ENCODE measurements around the gene SPX.

SPX gene

GRCh38 chr12:21559855-21560569 is 33.9 kb downstream of the SPX start:
- H2AFZ ChIP-seq (ENCODE audit: low read length): no peak overlapping the region

GRCh38 chr12:21561158-21561557 is 35.1 kb downstream of the SPX start:
- Histone ChIP-seq H3K4me1 (ENCODE audit: insufficient read depth, low read length, severe bottlenecking) (no peaks in the 10 kb centered on the region), H3K36me3 (ENCODE audit: insufficient read depth, low read length) (no peaks in the 10 kb centered on the region), H3K4me3 (ENCODE audit: low read depth, low read length, poor library complexity, severe bottlenecking) (no peak overlapping the region), H3K27ac (ENCODE audit: low read depth, low read length, poor library complexity, severe bottlenecking) (no peak overlapping the region), H3K27me3 (ENCODE audit: insufficient read depth, low read length) (no peaks in the 10 kb centered on the region), H3K9ac (ENCODE audit: low read length) (no peak overlapping the region), H4K20me1 (ENCODE audit: insufficient read depth, low read length) (no peaks in the 10 kb centered on the region), H3K9me2 (ENCODE audit: low read depth, low read length) (no peaks in the 10 kb centered on the region), H2AFZ (ENCODE audit: low read length) (no peak overlapping the region), H3K79me2 (ENCODE audit: insufficient read depth, low read length) (no peaks in the 10 kb centered on the region), H3F3A (ENCODE audit: insufficient read depth, low read length) (no peaks in the 10 kb centered on the region), H3K9me3 (ENCODE audit: low read length) (no peaks in the 10 kb centered on the region), H3K4me2 (ENCODE audit: low read length) (no peak overlapping the region)
- no peak for TF ChIP-seq CTCF (IDR thresholded peaks at IDR 0.05; ENCODE audit: low read length)
- no peak for TF ChIP-seq EZH2 (IDR thresholded peaks at IDR 0.05; ENCODE audit: borderline replicate concordance, low read length)

More at GRCh38 chr12:21559855-21560569, 33.9 kb downstream of the SPX start:
- Histone ChIP-seq H3K9me2 (ENCODE audit: low read depth, low read length) (no peaks in the 10 kb centered on the region), H4K20me1 (ENCODE audit: insufficient read depth, low read length) (no peaks in the 10 kb centered on the region), H3K9ac (ENCODE audit: low read length) (no peak overlapping the region), H3K27me3 (ENCODE audit: insufficient read depth, low read length) (no peaks in the 10 kb centered on the region), H3K27ac (ENCODE audit: low read depth, low read length, poor library complexity, severe bottlenecking) (no peak overlapping the region), H3K4me3 (ENCODE audit: low read depth, low read length, poor library complexity, severe bottlenecking) (no peak overlapping the region), H3K4me2 (ENCODE audit: low read length) (no peak overlapping the region), H3K79me2 (ENCODE audit: insufficient read depth, low read length) (no peaks in the 10 kb centered on the region), H3K4me1 (ENCODE audit: insufficient read depth, low read length, severe bottlenecking) (no peaks in the 10 kb centered on the region), H3K36me3 (ENCODE audit: insufficient read depth, low read length) (no peaks in the 10 kb centered on the region), H3F3A (ENCODE audit: insufficient read depth, low read length) (no peaks in the 10 kb centered on the region), H3K9me3 (ENCODE audit: low read length) (no peaks in the 10 kb centered on the region)
- no peak for TF ChIP-seq EZH2 (IDR thresholded peaks at IDR 0.05; ENCODE audit: borderline replicate concordance, low read length)

GRCh38 chr12:21562859-21563258 is 36.8 kb downstream of the SPX start:
- Histone ChIP-seq H3K9ac (ENCODE audit: low read length) (no peak overlapping the region), H3K27me3 (ENCODE audit: insufficient read depth, low read length) (no peaks in the 10 kb centered on the region), H3K4me1 (ENCODE audit: insufficient read depth, low read length, severe bottlenecking) (no peaks in the 10 kb centered on the region), H4K20me1 (ENCODE audit: insufficient read depth, low read length) (no peaks in the 10 kb centered on the region), H3K27ac (ENCODE audit: low read depth, low read length, poor library complexity, severe bottlenecking) (no peak overlapping the region), H2AFZ (ENCODE audit: low read length) (no peak overlapping the region), H3K36me3 (ENCODE audit: insufficient read depth, low read length) (no peaks in the 10 kb centered on the region), H3K9me2 (ENCODE audit: low read depth, low read length) (no peaks in the 10 kb centered on the region), H3K4me2 (ENCODE audit: low read length) (no peak overlapping the region), H3K9me3 (ENCODE audit: low read length) (no peaks in the 10 kb centered on the region), H3K4me3 (ENCODE audit: low read depth, low read length, poor library complexity, severe bottlenecking) (no peak overlapping the region), H3K79me2 (ENCODE audit: insufficient read depth, low read length) (no peaks in the 10 kb centered on the region), H3F3A (ENCODE audit: insufficient read depth, low read length) (no peaks in the 10 kb centered on the region)
- TF ChIP-seq EZH2 (IDR thresholded peaks at IDR 0.05; ENCODE audit: borderline replicate concordance, low read length) (no peak), CTCF (IDR thresholded peaks at IDR 0.05; ENCODE audit: low read length) (no peak)
